WI38 (cell line): Measurements from ENCODE around the gene STYX.

Source experiments
- H3K4me3 ChIP-seq: 2 replicates; pipeline ENCODE4 v1.5.1; 2011; ENCODE audit warnings: low read depth, mild to moderate bottlenecking, control low read depth, low read length
- CTCF ChIP-seq: IDR thresholded peaks from 2 replicates; pipeline ENCODE4 v1.5.1; 2012; ENCODE audit warnings: low read depth, mild to moderate bottlenecking, control low read depth, low read length

The STYX gene

GRCh38 chr14:52729585-52729924 is 411 bp upstream of the STYX start:
- no peak for TF ChIP-seq CTCF
- H3K4me3 ChIP-seq, result peak overlapping the region; percentile 34

GRCh38 chr14:52730709-52731111 is 744 bp downstream of the STYX start:
- peak overlapping the region; percentile 91 for H3K4me3 ChIP-seq

GRCh38 chr14:52733824-52734223 is 3.9 kb downstream of the STYX start:
- no peak for TF ChIP-seq CTCF
- no peak overlapping the region for H3K4me3 ChIP-seq

More at GRCh38 chr14:52730709-52731111, 744 bp downstream of the STYX start:
- TF ChIP-seq CTCF, result no peak

- no peak for TF ChIP-seq CTCF
- H3K4me3 ChIP-seq, result no peak overlapping the region
These were observed 6.0 kb downstream of the STYX start for GRCh38 chr14:52735921-52736489.

GRCh38 chr14:52738409-52738808 is 8.4 kb downstream of the STYX start:
- H3K4me3 ChIP-seq, result no peak overlapping the region
- TF ChIP-seq CTCF, result no peak

GRCh38 chr14:52740751-52741150 is 10.8 kb downstream of the STYX start:
- H3K4me3 ChIP-seq, result no peak overlapping the region
- TF ChIP-seq CTCF, result no peak

- no peak overlapping the region for H3K4me3 ChIP-seq
- no peak for TF ChIP-seq CTCF
These were observed 11.9 kb downstream of the STYX start for GRCh38 chr14:52741865-52742264.
